ENCODE results near the gene LYPLA2.
A peak's percentile ranks its signal among the peaks of the same experiment; 100 is the strongest.

LYPLA2 gene

DNA sequence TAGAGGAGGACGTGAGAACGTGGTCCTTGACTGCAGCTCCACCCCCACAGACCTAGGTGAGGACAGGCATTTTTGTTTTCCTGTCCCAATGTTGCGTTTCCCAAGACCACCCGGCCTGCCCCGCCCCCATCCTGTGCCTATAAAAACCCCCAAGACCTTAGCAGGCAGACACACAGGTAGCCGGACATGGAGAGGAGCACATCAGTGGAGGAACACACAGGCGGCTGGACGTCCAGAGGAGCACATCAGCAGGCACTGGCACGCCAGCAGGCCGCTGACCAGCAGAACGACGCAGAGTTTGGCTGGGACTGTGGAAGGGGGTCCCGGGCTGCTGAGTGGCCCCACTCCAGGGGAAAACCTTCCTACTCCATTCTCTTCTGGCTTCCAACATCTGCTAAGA, 47.0 kb downstream of the LYPLA2 start:
- no peak for DNase-seq (ENCODE audit: low read depth)

- peak; percentile 60 for DNase-seq (ENCODE audit: low read depth)
Observed at GRCh38 chr1:23838401-23838866, 47.5 kb downstream of the LYPLA2 start.

GRCh38 chr1:23843644-23844043, 52.7 kb downstream of the LYPLA2 start:
- no peak for DNase-seq (ENCODE audit: low read depth)
